OCI-LY7 (cell line): Measurements from ENCODE around the gene ELL. TPM values are rescaled to one million over a fixed set of nuclear protein-coding genes. Genes with fewer than 3 reads are reported as not detected.

Experiments used
- BruUV-seq: library from RNA; stranded (reverse); fragments of 400-500 nt; replicated peaks from 2 replicates; lab custom pipeline; 2021; lab: Mats Ljungman, UMichigan
- CTCF ChIA-PET: fragments of 300-600 bp; sonication (Branson Sonifier 250); formaldehyde crosslinking; loops from one replicate; lab custom pipeline; 2022; ENCODE audit warnings: antibody characterized with exemption; ENCODE audit not compliant: unreplicated experiment; lab: Charles Lee
- POLR2A ChIA-PET: fragments of 300-600 bp; sonication (Branson Sonifier 250); formaldehyde crosslinking; loops from one replicate; lab custom pipeline; 2022; ENCODE audit warnings: antibody characterized with exemption; lab: Charles Lee
- DNase-seq: peaks from one replicate; pipeline ENCODE4 v3.0.0-alpha.2; 2015; ENCODE audit warnings: low spot score
- H2AFZ ChIP-seq: fragments of 200-600 bp; sonication (generic), shearing (Covaris generic); 2 replicates; pipeline ENCODE4 v1.6.1; 2014; ENCODE audit warnings: mild to moderate bottlenecking, antibody characterized with exemption, low read length, moderate library complexity
- H3K27ac ChIP-seq: fragments of 200-600 bp; sonication (generic); 2 replicates; pipeline ENCODE4 v1.5.1; 2014; ENCODE audit warnings: mixed run types, low read depth, mild to moderate bottlenecking, moderate library complexity, low read length, inconsistent platforms; ENCODE audit not compliant: poor library complexity, severe bottlenecking
- H3K36me3 ChIP-seq: fragments of 200-600 bp; sonication (generic); 2 replicates; pipeline ENCODE4 v1.6.1; 2014; ENCODE audit warnings: mild to moderate bottlenecking, antibody characterized with exemption, low read length, moderate library complexity, mixed read lengths; ENCODE audit not compliant: insufficient read depth
- H3K4me1 ChIP-seq: fragments of 200-600 bp; sonication (generic); 2 replicates; pipeline ENCODE4 v1.5.1; 2014; ENCODE audit warnings: mild to moderate bottlenecking, low read length; ENCODE audit not compliant: insufficient read depth, poor library complexity, severe bottlenecking
- H3K4me2 ChIP-seq: fragments of 200-600 bp; sonication (generic); 2 replicates; pipeline ENCODE4 v1.6.1; 2014; ENCODE audit warnings: mild to moderate bottlenecking, low read length
- H3K4me3 ChIP-seq: fragments of 200-600 bp; sonication (generic); 2 replicates; pipeline ENCODE4 v1.5.1; 2014; ENCODE audit warnings: mild to moderate bottlenecking, low read depth, low read length; ENCODE audit not compliant: poor library complexity, severe bottlenecking
- H3K79me2 ChIP-seq: fragments of 200-600 bp; sonication (generic); 2 replicates; pipeline ENCODE4 v1.6.1; 2016; ENCODE audit warnings: low read depth, mild to moderate bottlenecking, low read length, moderate library complexity, mixed read lengths; ENCODE audit not compliant: insufficient read depth
- H3K9me2 ChIP-seq: fragments of 200-600 bp; sonication (generic); 2 replicates; pipeline ENCODE4 v1.6.1; 2016; ENCODE audit warnings: mild to moderate bottlenecking, low read length, mixed read lengths; ENCODE audit not compliant: insufficient read depth
- H3K9me3 ChIP-seq: fragments of 200-600 bp; sonication (generic); 2 replicates; pipeline ENCODE4 v1.6.1; 2014; ENCODE audit warnings: mild to moderate bottlenecking, mixed run types, low read length, mixed read lengths
- H4K20me1 ChIP-seq: fragments of 200-600 bp; sonication (generic); 2 replicates; pipeline ENCODE4 v1.6.1; 2014; ENCODE audit warnings: mild to moderate bottlenecking, antibody characterized with exemption, low read length, moderate library complexity, mixed read lengths; ENCODE audit not compliant: insufficient read depth
- CTCF ChIP-seq: fragments of 200-600 bp; sonication (generic); conservative IDR thresholded peaks from 2 replicates; pipeline ENCODE4 v1.5.1; 2014; ENCODE audit warnings: mild to moderate bottlenecking, antibody characterized with exemption, low read length, moderate library complexity, mixed read lengths
- EZH2phosphoT487 ChIP-seq: fragments of 200-600 bp; sonication (generic); IDR thresholded peaks from 2 replicates; pipeline ENCODE4 v1.6.1; 2018; ENCODE audit warnings: low read depth, borderline replicate concordance, mild to moderate bottlenecking, mixed run types, antibody characterized with exemption, low read length, moderate library complexity, mixed read lengths
- intact Hi-C: fragments of 100-400 bp; cut with micrococcal nuclease; formaldehyde crosslinking; loops from one replicate; pipeline ENCODE4 v1.10.0; 2022; ENCODE audit not compliant: unreplicated experiment
- total RNA-seq, 2 experiments: library from RNA; depleted of rRNA in 1 of 2; stranded (reverse); fragments of >200 nt in 1 of 2; shearing (Covaris generic) in 1 of 2; gene quantifications; 2 replicates each; pipeline ENCODE4 v1.2.3, GENCODE V29; 2014 to 2022

The ELL gene
- total RNA-seq, 2 experiments from 2014 or later: 14.4 to 24.6 TPM

DNA sequence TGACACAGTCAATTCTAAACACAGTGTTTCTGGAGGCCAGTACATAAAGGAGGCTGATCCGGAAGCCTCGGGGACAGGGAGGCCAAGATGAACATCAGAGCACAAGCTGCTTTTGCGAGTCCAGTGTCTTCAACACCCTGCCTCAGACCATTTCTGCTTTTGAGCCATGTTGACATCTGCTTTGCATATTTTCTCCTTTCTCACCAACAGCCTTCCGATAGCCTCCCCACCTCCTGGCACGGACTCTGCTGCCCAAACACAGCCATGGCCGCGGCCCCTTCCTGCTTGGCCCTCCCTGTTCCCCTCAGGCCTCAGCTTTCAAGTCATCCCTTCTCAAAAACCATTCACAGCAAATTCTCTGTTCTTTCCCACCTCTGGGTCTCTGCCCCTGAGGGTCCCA is 128.0 kb downstream of the ELL start:
- peak overlapping the region; percentile 21 for H3K4me3 ChIP-seq
- TF ChIP-seq EZH2phosphoT487: no peak
- TF ChIP-seq CTCF: no peak
- no peaks in the 10 kb centered on the region for H3K79me2 ChIP-seq
- ChIA-PET POLR2A (interaction anchor here (0.7 to 1.1 kb wide), 2 partner anchors 24 to 89 kb away, joined by 3 read pairs; no protein-coding TSS in a partner anchor), CTCF (no interaction called here)
- peaks cover 38% of the 10 kb centered on the region for H3K4me1 ChIP-seq
- DNase-seq: peak; percentile 38
- no peak overlapping the region for H3K27ac ChIP-seq
- no peaks in the 10 kb centered on the region for H3K9me2 ChIP-seq
- BruUV-seq: no TSS peak
- no peaks in the 10 kb centered on the region for H4K20me1 ChIP-seq
- no peaks in the 10 kb centered on the region for H3K36me3 ChIP-seq
- intact Hi-C loops: no loop called here
- H3K9me3 ChIP-seq: no peaks in the 10 kb centered on the region
- H2AFZ ChIP-seq: peak overlapping the region; percentile 56
- peak overlapping the region; percentile 39 for H3K4me2 ChIP-seq

- no peak overlapping the region for H3K4me3 ChIP-seq
- H3K27ac ChIP-seq: no peak overlapping the region
- no peak for DNase-seq
- POLR2A ChIA-PET: no interaction called here
- TF ChIP-seq CTCF (no peak), EZH2phosphoT487 (no peak)
- H3K79me2 ChIP-seq: no peaks in the 10 kb centered on the region
- no peaks in the 10 kb centered on the region for H3K36me3 ChIP-seq
- no peaks in the 10 kb centered on the region for H4K20me1 ChIP-seq
- intact Hi-C loops: no loop called here
- H3K4me2 ChIP-seq: peak overlapping the region; percentile 28; the same call in 1 of the 2 replicates
- H3K9me3 ChIP-seq: no peaks in the 10 kb centered on the region
- BruUV-seq: no TSS peak
- H3K4me1 ChIP-seq: peaks cover 37% of the 10 kb centered on the region
- H2AFZ ChIP-seq: peak overlapping the region; percentile 41; the same call in 1 of the 2 replicates
- H3K9me2 ChIP-seq: no peaks in the 10 kb centered on the region
- CTCF ChIA-PET: interaction anchor here (0.6 to 1.3 kb wide), 2 partner anchors 56 to 65 kb away, joined by 3 read pairs; no protein-coding TSS in a partner anchor
Observed at GRCh38 chr19:18392926-18393325, 128.9 kb downstream of the ELL start.

Other genes with a start within 250 kb of the ELL start
- 0.38 and 3.7 TPM in 2 replicates for gene IQCN, start 247.6 kb downstream of the ELL start, total RNA-seq (2014; rRNA removed; shearing (Covaris generic))
- 1.1 and 2.6 TPM in 2 replicates for gene IQCN, start 247.6 kb downstream of the ELL start, total RNA-seq (2022)
- 138 and 144 TPM in 2 replicates for gene JUND, start 240.4 kb downstream of the ELL start, total RNA-seq (2014; rRNA removed; shearing (Covaris generic))
- gene JUND, start 240.4 kb downstream of the ELL start, total RNA-seq (2022): 79.0 and 92.6 TPM in 2 replicates
- 451 and 482 TPM in 2 replicates for gene LSM4, start 199.0 kb downstream of the ELL start, total RNA-seq (2014; rRNA removed; shearing (Covaris generic))
- 232 and 252 TPM in 2 replicates for gene LSM4, start 199.0 kb downstream of the ELL start, total RNA-seq (2022)
- 15.2 and 18.9 TPM in 2 replicates for gene PGPEP1, start 181.5 kb downstream of the ELL start, total RNA-seq (2014; rRNA removed; shearing (Covaris generic))
- gene PGPEP1, start 181.5 kb downstream of the ELL start, total RNA-seq (2022): 44.1 and 54.5 TPM in 2 replicates
- 0.80 TPM in 1 of 2 replicates, not detected in the other for gene GDF15, start 135.9 kb downstream of the ELL start, total RNA-seq (2014; rRNA removed; shearing (Covaris generic))
- not detected in 2 replicates for gene GDF15, start 135.9 kb downstream of the ELL start, total RNA-seq (2022)
- gene LRRC25, start 124.4 kb downstream of the ELL start, total RNA-seq (2014; rRNA removed; shearing (Covaris generic)): 0.49 and 0.98 TPM in 2 replicates
- gene LRRC25, start 124.4 kb downstream of the ELL start, total RNA-seq (2022): 3.2 and 4.1 TPM in 2 replicates
- 54.8 and 92.9 TPM in 2 replicates for gene SSBP4, start 102.7 kb downstream of the ELL start, total RNA-seq (2014; rRNA removed; shearing (Covaris generic))
- gene SSBP4, start 102.7 kb downstream of the ELL start, total RNA-seq (2022): 97.5 and 117 TPM in 2 replicates
- 0.72 and 1.8 TPM in 2 replicates for gene ISYNA1, start 83.9 kb downstream of the ELL start, total RNA-seq (2014; rRNA removed; shearing (Covaris generic))
- gene ISYNA1, start 83.9 kb downstream of the ELL start, total RNA-seq (2022): 8.9 and 10.9 TPM in 2 replicates
- gene FKBP8, start 21.5 kb upstream of the ELL start, total RNA-seq (2014; rRNA removed; shearing (Covaris generic)): 159 and 200 TPM in 2 replicates
- gene FKBP8, start 21.5 kb upstream of the ELL start, total RNA-seq (2022): 189 and 201 TPM in 2 replicates
- 96.0 and 99.8 TPM in 2 replicates for gene KXD1, start 35.8 kb upstream of the ELL start, total RNA-seq (2014; rRNA removed; shearing (Covaris generic))
- gene KXD1, start 35.8 kb upstream of the ELL start, total RNA-seq (2022): 96.7 and 101 TPM in 2 replicates
- gene UBA52, start 49.8 kb upstream of the ELL start, total RNA-seq (2014; rRNA removed; shearing (Covaris generic)): 1,188 and 1,580 TPM in 2 replicates
- gene UBA52, start 49.8 kb upstream of the ELL start, total RNA-seq (2022): 1,496 and 1,653 TPM in 2 replicates
- gene REX1BD, start 66.7 kb upstream of the ELL start, total RNA-seq (2014; rRNA removed; shearing (Covaris generic)): 122 and 126 TPM in 2 replicates
- 84.6 and 88.8 TPM in 2 replicates for gene REX1BD, start 66.7 kb upstream of the ELL start, total RNA-seq (2022)
- gene CRLF1, start 84.7 kb upstream of the ELL start, total RNA-seq (2014; rRNA removed; shearing (Covaris generic)): 0.82 TPM in 1 of 2 replicates, not detected in the other
- gene CRLF1, start 84.7 kb upstream of the ELL start, total RNA-seq (2022): 1.3 and 1.5 TPM in 2 replicates
- 0.33 and 1.0 TPM in 2 replicates for gene TMEM59L, start 90.8 kb upstream of the ELL start, total RNA-seq (2014; rRNA removed; shearing (Covaris generic))
- 0.84 and 0.89 TPM in 2 replicates for gene TMEM59L, start 90.8 kb upstream of the ELL start, total RNA-seq (2022)
- 0.75 and 1.0 TPM in 2 replicates for gene KLHL26, start 115.0 kb upstream of the ELL start, total RNA-seq (2014; rRNA removed; shearing (Covaris generic))
- gene KLHL26, start 115.0 kb upstream of the ELL start, total RNA-seq (2022): 7.9 and 8.9 TPM in 2 replicates
- 3.4 and 4.1 TPM in 2 replicates for gene CRTC1, start 161.6 kb upstream of the ELL start, total RNA-seq (2014; rRNA removed; shearing (Covaris generic))
- gene CRTC1, start 161.6 kb upstream of the ELL start, total RNA-seq (2022): 10.0 and 10.3 TPM in 2 replicates